ENCODE measurements around the gene CIB1.
A peak's percentile ranks its signal among the peaks of the same experiment; 100 is the strongest.
"Not testable (repeated sequence)": the region's sequence is repeated elsewhere in the genome, so short reads cannot be mapped to it uniquely, and the experiment has no call there.

Gene CIB1

GRCh38 chr15:90191344-90191687 is 42.4 kb downstream of the CIB1 start:
- DNase-seq, result no peak

DNA sequence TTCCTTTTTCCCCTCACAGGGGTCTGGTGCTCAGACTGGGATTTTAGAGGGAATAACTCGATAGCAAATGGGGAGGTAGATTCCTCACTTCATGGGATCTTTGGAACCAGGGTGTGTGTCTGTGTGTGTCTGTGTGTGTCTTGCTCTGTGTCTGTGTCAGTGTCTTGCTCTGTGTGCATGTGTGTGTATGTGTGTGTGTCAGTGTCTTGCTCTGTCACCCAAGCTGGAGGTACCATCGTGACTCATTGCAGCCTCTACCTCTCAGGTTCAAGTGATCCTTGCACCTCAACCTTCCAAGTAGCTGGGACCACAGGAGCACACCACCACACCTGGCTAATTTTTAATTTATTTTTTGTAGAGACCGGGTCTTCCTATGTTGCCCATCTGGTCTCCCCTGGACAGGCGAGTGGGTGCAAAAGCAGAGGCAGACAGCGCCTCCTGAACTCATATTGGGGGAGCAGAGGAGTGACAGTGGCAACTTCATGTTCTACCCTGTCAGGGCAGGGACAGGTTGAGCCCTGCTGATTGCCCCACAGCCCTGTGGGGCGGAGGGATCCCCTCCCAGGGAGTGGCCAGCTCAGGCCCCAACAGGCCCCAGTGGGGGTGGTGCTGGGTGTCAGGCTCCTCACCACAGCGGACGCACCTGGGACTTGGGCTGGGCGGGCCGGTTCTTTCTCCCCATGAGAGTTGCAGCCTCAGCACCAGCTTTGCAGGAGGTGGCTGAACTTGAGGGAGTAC is 43.0 kb downstream of the CIB1 start:
- no peak for DNase-seq

DNA sequence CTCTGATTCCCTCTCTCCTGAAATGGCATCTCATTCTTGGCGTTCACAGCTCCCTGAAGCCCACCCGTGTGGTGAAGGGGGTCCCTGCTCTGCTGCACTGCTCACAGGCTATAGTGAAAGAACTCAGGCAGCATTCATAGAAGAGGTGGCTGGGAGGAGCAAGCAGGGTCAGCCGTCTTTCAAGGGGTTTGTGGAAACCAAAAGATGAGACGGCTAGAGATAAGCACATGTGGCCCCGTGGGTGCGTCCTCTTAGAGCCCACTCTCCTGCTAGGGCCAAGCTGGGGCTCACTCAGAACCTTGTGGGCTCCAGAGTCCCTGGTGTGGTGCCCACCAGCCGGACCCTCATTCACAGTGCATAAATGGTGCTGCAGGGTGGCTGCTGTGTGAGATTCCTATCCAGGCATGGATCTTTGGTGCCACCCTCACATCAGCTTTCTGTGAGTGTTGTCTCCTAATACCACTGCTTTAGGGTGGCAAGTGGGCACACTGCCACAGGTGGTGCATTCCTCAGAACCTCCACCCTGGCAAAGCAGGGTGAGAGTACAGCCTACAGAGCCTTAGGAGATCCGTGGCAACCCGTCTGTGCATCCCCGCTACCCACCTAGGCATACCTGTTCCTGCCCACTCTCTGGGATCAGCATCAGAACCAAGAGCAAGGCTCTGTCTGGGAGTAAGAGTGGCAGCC is 43.8 kb downstream of the CIB1 start:
- DNase-seq, result no peak

DNA sequence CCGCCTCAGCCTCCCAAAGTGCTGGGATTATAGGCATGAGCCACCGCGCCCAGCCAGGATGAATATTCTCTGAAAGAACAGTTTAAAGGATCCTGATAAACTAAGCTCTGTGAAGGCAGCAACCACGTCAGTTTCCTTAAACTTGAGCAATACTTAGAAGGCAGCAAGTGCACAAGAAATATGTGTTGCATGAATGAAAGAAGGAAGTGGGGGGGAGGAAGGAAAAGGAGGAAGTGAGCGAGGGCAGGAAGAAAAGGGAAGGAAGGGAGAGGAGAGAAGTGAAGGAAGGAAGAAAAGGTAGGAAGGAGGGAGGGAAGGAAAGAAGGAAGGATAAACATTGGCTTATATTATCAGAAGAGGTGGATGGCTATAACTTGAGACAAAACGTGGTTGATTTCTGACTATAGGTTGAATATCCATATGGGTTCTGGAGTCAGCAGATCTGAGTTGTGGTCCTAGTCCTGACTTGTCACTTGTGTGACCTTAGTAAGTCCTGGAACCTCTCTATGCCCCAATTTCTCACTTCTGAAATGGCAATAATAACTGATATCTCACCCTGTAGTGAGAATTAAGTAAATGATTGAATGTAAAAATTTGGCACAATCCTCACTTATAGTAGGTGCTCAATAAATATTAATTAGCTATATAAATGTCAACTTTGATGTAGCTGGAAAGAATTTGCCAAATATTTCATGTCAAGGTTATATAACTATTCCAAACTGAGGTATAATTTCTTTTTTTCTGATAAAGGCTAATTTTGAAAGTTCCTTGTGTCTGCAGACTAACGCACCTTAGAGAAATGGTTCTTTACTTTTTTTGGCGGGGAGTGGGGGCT is 44.6 kb downstream of the CIB1 start:
- no peak for DNase-seq

- DNase-seq, result not testable (repeated sequence)
Observed at GRCh38 chr15:90188065-90188464, 45.7 kb downstream of the CIB1 start.

DNA sequence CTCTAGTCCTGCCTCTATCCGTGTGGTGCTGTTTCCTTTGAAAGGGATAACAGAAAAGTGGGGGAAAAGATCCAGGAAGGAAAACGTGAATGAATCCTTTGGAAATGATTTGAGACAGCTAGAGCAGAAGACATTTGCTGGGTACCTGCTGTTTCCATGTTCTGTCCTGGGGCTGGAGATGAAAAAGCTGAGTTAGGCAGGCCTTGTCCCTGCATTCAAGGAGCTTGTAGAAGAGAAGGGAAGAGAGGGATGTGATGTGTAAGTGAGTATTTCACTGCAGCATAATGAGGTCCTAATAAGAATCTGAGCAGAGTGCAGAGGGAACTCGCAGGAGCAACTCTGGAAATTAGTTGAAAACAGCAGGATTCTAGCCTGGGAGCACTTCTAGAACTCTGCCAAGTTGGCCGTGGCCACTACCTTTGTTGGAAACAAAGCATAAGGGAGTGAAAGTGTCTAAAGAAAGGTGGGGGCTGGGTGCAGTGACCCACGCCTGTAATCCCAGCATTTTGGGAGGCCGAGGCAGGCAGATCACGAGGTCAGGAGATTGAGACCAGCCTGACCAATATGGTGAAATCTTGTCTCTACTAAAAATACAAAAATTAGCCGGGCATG is 46.4 kb downstream of the CIB1 start:
- no peak for DNase-seq

DNA sequence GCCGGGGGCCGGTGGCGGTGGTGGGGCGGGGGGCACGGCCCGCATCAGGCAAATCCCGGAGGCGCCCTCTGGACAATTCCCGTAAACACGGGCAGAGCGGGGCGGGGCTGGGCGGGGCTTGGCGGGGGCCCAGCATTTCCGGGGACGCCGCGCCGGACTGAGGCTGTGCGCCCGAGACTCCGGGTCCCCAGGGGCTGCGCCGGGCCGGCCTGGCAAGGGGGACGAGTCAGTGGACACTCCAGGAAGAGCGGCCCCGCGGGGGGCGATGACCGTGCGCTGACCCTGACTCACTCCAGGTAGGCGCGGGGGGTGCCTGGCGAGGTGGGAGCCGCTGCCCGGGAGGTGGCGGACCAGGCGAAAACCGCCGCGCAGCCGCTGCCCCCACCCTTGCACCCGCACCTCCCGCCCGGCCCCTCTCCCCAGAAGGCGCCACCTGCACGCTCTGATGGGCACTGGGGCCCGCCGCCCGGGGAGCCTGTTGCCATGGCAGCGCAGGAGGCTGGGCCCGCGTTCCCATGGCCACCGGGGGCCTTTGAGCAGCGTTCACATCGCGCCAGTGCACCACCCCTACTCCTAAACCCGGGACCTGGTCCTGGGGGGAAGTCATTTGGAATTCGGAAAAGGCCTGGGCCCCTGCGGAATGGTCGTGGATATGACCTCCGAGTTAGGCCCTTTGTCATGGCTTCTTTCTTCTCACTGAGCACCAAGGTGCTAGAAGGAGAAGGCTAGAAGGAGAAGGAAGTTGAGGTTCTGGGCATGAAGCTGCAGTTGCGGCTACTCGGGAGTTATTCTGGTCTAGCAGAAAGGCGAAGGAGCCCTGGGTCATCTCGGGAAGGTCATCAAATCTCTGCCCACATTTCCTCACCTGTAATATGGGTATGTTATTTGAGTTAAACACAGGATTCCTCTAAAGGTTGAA is 48.7 kb downstream of the CIB1 start:
- peak; percentile 59 to 63 for DNase-seq

DNA sequence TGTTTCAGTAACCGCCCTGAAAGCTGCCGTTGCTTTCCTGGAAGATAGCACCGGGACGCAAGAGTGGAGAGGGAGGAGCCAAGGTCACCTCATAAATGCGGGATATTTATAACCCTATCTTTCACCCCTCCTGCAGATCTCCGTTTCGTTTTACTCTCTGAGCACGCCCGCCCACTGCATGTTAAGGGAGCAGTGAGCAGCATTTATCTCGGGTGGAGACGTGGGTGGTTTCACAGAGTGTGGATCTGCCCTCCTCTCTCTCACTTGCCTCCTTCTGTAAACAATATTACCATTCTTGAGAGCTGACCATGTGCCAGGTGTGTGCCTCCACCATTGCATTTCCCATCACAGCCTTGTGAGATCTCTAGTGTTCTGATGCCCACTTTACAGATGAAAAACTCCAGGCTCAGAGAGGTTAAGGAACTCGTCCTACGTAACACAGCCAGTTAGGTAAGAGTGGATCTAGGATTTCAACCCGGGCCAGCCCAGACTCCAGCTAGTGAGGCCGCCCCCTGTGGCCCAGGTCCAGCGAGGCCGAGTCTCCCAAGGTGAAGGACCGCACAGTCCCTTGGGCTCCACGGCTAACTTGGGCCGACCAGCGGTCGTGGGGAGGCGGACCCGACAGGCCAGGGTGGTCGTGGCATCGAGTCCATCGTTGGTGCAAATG is 49.5 kb downstream of the CIB1 start:
- peak; percentile 43 to 52 for DNase-seq

DNA sequence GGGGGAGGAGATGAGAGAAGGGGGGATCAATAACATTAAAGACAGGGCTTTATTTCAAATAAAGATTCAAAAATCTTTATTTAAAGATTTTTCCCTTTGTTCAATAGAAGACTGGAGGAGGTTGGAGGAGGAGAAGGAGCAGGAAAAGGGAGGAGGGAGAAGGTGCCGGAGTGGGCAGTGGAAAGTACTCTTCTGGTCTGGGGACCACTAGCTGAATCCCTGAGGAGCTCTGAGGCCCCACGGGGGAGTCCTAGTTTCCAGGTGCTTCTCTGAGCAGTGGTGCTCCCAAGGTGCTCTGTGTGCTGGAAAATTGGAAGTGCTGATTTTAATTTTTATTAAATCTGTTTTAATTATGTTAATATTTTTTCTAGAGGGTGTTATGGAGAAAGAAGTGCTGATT is 52.0 kb downstream of the CIB1 start:
- DNase-seq, result no peak

Data from activated CD4-positive, alpha-beta T cell treated with anti-CD3 and anti-CD28 coated beads, Interleukin-2, amount 50 U/mL, for 48 hours (primary cell).